GM12865 (cell line): Measurements from ENCODE around the gene SLC15A4.
A peak's percentile ranks its signal among the peaks of the same experiment; 100 is the strongest.

Experiments
- DNase-seq: peaks from one replicate; pipeline ENCODE4 v3.0.0; 2010; ENCODE audit warnings: low read depth
- H3K4me3 ChIP-seq: 2 replicates; pipeline ENCODE4 v1.5.1; 2011; ENCODE audit warnings: mild to moderate bottlenecking, low read depth, low read length, control low read depth
- TF ChIP-seq, protein P1 (sequence below): IDR thresholded peaks from 2 replicates; pipeline ENCODE4 v1.5.1; 2011; ENCODE audit warnings: low read length, control low read depth, low read depth, inconsistent platforms; ENCODE audit not compliant: insufficient read depth; ENCODE audit errors: missing control alignments

The SLC15A4 gene

DNA sequence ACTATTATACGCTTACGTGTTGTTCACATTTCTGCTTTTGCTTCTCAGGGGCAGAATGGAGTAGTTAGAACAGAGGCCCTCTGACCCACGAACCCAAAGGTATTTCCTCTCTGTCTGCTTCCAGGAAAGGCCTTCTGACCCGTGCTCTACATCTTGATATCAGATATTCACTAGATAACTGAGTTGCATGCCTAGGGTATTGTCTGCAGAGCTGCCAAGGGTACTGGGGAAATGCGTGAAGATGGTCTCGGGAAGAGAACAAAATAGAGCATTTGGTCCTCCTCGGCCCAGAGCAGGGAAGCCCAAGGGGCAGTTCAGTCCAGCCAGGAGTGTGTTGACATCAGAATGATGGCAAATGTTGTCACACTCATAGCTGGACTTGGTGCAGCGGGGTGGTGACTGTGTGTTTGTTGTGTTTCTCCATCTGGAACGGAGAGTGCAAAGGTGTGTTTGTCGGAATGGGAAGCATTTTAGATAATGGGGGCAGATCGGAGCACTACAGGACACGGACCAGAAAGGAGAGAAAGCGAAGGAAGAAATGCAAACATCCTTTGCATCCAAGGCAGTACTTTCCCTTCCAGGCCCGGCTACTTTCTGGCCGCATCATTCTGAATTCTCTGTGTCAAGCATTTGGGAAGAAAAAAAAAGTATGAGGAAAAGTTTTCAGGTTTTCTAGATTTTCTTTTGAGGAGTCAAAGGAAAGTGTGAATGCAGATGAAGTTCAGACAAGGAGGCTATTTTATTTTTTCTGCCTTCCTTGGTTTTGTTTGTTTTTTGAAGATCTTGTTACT is 37.7 kb upstream of the SLC15A4 start:
- TF ChIP-seq, protein P1, sequence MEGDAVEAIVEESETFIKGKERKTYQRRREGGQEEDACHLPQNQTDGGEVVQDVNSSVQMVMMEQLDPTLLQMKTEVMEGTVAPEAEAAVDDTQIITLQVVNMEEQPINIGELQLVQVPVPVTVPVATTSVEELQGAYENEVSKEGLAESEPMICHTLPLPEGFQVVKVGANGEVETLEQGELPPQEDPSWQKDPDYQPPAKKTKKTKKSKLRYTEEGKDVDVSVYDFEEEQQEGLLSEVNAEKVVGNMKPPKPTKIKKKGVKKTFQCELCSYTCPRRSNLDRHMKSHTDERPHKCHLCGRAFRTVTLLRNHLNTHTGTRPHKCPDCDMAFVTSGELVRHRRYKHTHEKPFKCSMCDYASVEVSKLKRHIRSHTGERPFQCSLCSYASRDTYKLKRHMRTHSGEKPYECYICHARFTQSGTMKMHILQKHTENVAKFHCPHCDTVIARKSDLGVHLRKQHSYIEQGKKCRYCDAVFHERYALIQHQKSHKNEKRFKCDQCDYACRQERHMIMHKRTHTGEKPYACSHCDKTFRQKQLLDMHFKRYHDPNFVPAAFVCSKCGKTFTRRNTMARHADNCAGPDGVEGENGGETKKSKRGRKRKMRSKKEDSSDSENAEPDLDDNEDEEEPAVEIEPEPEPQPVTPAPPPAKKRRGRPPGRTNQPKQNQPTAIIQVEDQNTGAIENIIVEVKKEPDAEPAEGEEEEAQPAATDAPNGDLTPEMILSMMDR, result no peak
- no peak for DNase-seq
- H3K4me3 ChIP-seq, result no peak overlapping the region

DNA sequence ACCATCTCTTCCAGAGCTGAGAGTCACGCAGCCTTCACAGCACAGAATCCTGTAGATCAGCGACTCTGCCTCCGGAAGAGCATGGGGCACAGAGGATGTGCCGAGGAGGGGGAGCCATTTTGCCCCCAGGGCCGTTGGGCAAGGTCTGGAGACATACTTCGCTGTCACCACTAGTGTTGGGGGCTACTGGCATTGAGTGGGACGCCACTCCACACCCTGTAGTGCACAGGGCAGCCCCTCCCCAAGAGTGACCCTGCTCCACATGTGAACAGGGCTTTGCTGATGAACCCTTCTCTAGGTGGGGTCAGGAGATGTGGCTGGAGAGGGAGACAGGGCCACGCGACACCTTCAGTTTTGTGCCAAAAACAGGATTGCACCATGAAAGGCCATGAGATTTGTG is 35.6 kb upstream of the SLC15A4 start:
- H3K4me3 ChIP-seq, result no peak overlapping the region
- no peak for DNase-seq
- TF ChIP-seq, protein P1, result no peak

DNA sequence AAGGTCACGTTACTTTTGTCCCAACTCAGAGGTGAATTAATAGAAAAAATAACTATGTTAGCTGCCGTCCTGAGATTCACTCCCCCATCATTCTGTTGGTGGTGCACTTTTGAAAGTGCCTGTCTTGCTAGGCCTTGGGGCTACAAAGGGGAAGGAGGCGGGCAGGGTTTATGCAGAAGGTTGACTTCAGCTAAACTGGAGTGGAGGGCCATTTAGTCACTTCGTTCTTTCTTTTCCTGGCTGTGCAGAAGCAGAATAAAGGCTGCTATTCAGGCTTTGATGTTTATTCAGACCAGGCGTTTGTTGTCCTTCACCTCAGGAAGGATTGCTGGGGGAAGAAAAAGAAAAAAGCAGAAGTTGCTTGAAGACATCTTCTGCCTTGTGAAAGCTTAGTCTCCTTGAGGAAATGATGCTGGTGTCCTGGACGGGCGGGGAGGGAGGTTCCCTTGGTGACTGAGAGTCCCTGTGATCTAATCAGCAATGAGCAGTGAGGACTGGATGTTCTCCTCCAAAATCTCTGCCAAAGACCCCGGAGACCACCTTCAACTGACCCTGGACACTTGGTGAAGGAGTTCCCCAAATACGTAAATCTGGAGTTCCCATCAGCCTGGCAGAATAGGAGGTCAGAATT is 33.5 kb upstream of the SLC15A4 start:
- TF ChIP-seq, protein P1, result no peak
- peak; percentile 49 for DNase-seq
- no peak overlapping the region for H3K4me3 ChIP-seq

DNA sequence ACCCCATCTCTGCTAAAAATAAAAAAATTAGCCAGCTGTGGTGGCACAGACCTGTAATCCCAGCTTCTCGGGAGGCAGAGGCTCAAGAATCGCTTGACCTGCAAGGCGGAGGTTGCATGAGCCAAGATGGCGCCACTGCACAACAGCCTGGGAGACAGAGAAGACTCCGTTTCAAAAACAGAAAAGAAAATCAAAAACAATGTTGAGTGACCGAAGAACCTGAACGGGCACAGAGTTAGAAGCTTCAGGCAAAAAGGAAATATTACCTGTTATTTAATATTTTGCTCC is 33.0 kb upstream of the SLC15A4 start:
- DNase-seq, result no peak
- TF ChIP-seq, protein P1, result no peak
- H3K4me3 ChIP-seq, result no peak overlapping the region

DNA sequence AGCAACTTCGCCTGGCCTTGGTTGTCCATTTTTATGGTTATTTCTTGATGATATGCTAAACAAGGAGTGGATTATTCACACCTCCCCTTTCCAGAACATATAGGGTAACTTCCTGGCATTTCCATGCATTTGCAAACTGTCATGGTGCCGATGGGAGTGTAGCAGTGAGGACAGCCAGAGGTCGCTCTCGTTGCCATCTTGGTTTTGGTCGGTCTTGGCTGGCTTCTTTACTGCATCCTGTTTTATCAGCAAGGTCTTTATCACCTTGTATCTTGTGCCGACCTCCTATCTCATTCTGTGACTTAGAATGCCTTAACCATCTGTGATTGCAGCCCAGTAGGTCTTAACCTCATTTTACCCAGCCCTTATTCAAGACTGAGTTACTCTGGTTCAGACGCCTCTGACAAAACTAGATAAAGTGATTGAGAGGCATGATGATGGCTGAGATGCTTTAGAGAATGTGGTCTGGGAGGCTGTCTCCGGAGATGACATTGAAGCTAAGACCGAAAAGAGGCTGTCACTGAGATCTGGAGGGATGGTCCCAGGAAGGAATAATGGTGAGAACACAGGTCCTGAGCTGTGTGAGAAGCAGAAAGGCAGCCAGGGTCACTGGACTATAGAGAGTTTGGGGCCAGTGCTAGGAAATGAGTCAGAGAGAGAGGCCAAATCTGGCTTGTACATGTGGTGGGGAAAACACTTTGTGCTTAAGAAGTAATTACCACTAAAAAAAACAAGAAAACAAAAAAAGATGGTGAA is 32.5 kb upstream of the SLC15A4 start:
- TF ChIP-seq, protein P1, result no peak
- peak; percentile 85 for DNase-seq
- H3K4me3 ChIP-seq, result no peak overlapping the region; the same call in 1 of the 2 replicates

DNA sequence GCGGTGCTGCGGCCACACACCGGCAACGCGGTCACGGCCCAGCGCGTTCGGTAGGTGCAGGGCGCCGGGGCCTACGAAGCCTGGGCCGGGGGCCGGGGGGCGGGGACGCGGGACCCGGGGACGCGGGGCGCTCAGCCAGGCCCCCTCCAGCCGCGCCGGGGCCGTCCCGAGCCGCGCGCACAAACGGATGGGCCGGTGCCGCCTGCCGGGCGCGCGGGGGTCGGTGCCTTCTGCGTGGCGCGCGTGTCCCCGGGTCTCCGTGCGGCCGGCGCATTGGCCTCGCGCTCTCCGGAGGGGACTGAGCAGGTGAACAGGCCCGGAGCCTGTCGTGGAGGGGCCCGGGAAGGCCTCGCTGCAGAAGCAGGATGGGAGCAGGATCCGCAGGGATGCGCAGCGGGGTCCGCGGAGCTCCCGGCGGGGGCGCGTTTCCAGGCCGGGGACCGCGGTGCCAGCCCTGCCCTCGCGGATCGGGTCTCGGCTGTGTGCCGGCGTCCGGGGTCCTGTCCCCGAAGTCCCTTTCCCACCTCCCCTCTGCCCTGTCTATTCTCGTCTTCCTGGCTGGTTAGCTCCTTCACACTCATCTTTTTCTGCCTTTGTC is 29.9 kb upstream of the SLC15A4 start:
- peak; percentile 29 for DNase-seq
- peak overlapping the region; percentile 77 for H3K4me3 ChIP-seq
- TF ChIP-seq, protein P1, result no peak
